ENCODE data around the gene VPS26C.
A peak's percentile ranks its signal among the peaks of the same experiment; 100 is the strongest.
"Not testable (repeated sequence)": the region's sequence is repeated elsewhere in the genome, so short reads cannot be mapped to it uniquely, and the experiment has no call there.

VPS26C gene

GRCh38 chr21:37227071-37228002 is 39.8 kb downstream of the VPS26C start:
- DNase-seq: no peak

- no peak for DNase-seq
Measured at GRCh38 chr21:37226041-37226920, 40.9 kb downstream of the VPS26C start.

- peak; percentile 13 for DNase-seq
Measured at GRCh38 chr21:37224861-37225839, 42.0 kb downstream of the VPS26C start.

GRCh38 chr21:37223804-37224345 is 43.3 kb downstream of the VPS26C start:
- DNase-seq: no peak

GRCh38 chr21:37222248-37222647 is 44.9 kb downstream of the VPS26C start:
- DNase-seq: not testable (repeated sequence)

GRCh38 chr21:37220981-37221664 is 46.0 kb downstream of the VPS26C start:
- peak; percentile 88 for DNase-seq

- peak; percentile 27 for DNase-seq
Measured at GRCh38 chr21:37220433-37220980, 46.6 kb downstream of the VPS26C start.

GRCh38 chr21:37219761-37220432 is 47.2 kb downstream of the VPS26C start:
- no peak for DNase-seq

- DNase-seq: no peak
Measured at GRCh38 chr21:37214952-37215351, 52.2 kb downstream of the VPS26C start.

- no peak for DNase-seq
Measured at GRCh38 chr21:37210799-37211198, 56.3 kb downstream of the VPS26C start.

- no peak for DNase-seq
Measured at GRCh38 chr21:37210130-37210529, 57.0 kb downstream of the VPS26C start.

- DNase-seq: no peak
Measured at GRCh38 chr21:37208741-37209225, 58.4 kb downstream of the VPS26C start.

GRCh38 chr21:37208056-37208721 is 58.9 kb downstream of the VPS26C start:
- no peak for DNase-seq

- DNase-seq: no peak
Measured at GRCh38 chr21:37207441-37208009, 59.6 kb downstream of the VPS26C start.

- no peak for DNase-seq
Measured at GRCh38 chr21:37206496-37206895, 60.6 kb downstream of the VPS26C start.

GRCh38 chr21:37204580-37204979 is 62.6 kb downstream of the VPS26C start:
- DNase-seq: no peak

GRCh38 chr21:37202221-37203110 is 64.7 kb downstream of the VPS26C start:
- DNase-seq: no peak

Data from activated effector memory CD4-positive, alpha-beta T cell treated with Interleukin-2 at 50 U/mL for 16 hours (primary cell).